ENCODE data around the gene COL15A1. TPM values are rescaled to one million over a fixed set of nuclear protein-coding genes. Genes with fewer than 3 reads are reported as not detected.

The COL15A1 gene
- total RNA-seq, 6 experiments from 2014 or later, result 0.07 to 0.58 (median 0.11) TPM; not detected in 2

DNA sequence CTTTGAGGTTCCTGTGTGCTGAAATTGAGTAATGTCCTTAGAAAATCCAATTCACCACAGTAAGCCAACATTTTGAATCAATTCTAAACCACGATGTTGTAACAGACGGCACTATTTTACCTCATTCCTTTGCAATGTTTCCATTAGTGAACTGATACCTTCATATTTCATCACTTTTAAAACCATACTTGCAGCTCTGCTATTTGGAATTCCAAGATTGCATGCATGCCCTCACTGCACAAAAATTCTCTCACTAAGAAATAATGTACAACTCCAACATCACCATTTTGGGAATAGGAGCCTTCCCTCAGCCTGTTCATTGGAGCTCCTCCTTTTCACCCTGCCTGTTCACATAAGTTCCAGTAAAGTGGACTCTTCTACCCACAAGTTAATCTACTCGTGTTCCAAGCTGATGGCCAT lies 86.4 kb downstream of the COL15A1 start:
- ATAC-seq, result no peak
- WGBS (ENCODE audit: insufficient coverage, low coverage, low lambda C conversion rate, missing lambda C conversion rate), result 24% methylated on average over 3 of the region's 3 CpGs
- no peaks in the 10 kb centered on the region for H3K27me3 ChIP-seq
- DNase-seq, result no peak
- H3K4me1 ChIP-seq, result no peaks in the 10 kb centered on the region
- no peak overlapping the region for H3K4me3 ChIP-seq
- H3K27ac ChIP-seq, result no peak overlapping the region
- intact Hi-C loops (cut with DNase I), result no loop called here
- no peaks in the 10 kb centered on the region for H3K9me3 ChIP-seq
- H3K36me3 ChIP-seq, result no peaks in the 10 kb centered on the region
- TF ChIP-seq, protein P1, sequence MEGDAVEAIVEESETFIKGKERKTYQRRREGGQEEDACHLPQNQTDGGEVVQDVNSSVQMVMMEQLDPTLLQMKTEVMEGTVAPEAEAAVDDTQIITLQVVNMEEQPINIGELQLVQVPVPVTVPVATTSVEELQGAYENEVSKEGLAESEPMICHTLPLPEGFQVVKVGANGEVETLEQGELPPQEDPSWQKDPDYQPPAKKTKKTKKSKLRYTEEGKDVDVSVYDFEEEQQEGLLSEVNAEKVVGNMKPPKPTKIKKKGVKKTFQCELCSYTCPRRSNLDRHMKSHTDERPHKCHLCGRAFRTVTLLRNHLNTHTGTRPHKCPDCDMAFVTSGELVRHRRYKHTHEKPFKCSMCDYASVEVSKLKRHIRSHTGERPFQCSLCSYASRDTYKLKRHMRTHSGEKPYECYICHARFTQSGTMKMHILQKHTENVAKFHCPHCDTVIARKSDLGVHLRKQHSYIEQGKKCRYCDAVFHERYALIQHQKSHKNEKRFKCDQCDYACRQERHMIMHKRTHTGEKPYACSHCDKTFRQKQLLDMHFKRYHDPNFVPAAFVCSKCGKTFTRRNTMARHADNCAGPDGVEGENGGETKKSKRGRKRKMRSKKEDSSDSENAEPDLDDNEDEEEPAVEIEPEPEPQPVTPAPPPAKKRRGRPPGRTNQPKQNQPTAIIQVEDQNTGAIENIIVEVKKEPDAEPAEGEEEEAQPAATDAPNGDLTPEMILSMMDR (IDR thresholded peaks at IDR 0.05), result no peak
- no peak for TF ChIP-seq POLR2A (IDR thresholded peaks at IDR 0.05)

DNA sequence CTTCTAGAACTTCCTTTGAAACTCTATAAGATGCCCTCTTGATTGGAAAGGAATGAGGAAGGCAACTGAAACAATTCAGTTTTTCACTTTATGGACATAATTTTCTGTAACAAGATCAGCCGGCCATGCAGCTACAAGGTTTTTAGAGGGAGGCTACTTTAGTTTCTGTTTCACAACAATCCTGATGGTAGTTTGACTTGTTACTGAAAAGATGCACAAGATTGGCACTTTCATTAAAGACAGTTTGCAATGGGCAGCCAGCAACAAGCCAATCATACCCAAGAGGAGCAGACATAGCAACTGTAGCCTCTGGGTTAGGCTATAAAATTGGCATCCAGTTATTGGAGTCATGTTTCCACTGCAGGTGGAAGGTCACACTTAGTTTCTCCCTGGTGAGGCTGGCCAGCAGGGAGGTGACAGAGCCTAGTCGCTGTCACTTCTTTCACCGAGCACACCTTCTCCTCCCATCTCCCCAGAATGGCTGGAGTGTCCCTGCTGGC lies 87.0 kb downstream of the COL15A1 start:
- no peak for ATAC-seq
- Histone ChIP-seq H3K9me3 (no peaks in the 10 kb centered on the region), H3K27ac (no peak overlapping the region), H3K36me3 (no peaks in the 10 kb centered on the region), H3K4me3 (no peak overlapping the region), H3K27me3 (no peaks in the 10 kb centered on the region), H3K4me1 (no peaks in the 10 kb centered on the region)
- DNase-seq, result no peak
- 93% methylated on average over 3 of the region's 3 CpGs for WGBS (ENCODE audit: insufficient coverage, low coverage, low lambda C conversion rate, missing lambda C conversion rate)
- TF ChIP-seq, protein P1 (IDR thresholded peaks at IDR 0.05), result no peak
- no peak for TF ChIP-seq POLR2A (IDR thresholded peaks at IDR 0.05)
- intact Hi-C loops (cut with DNase I), result no loop called here

DNA sequence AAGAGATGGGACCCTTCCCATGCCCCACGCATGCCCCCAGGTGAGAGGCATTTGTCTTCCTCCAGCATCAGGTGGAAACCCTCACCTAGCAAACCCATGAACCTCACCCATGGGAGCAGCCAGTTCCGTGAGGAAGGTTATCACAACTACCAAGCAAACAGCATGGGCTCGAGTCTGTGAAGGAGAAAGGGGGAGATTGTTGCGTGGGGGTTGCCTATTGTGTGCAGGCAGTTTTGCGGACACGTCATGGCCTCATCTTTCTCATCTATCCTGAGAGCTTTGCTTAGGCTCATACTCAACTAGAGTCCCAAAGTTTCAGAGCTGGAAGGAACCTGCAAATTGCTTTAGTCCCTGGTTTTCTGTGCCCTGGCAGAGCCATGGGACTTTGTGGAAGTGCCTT lies 87.6 kb downstream of the COL15A1 start:
- 75% methylated on average over 6 of the region's 6 CpGs for WGBS (ENCODE audit: insufficient coverage, low coverage, low lambda C conversion rate, missing lambda C conversion rate)
- intact Hi-C loops (cut with DNase I), result no loop called here
- H3K27me3 ChIP-seq, result no peaks in the 10 kb centered on the region
- no peaks in the 10 kb centered on the region for H3K9me3 ChIP-seq
- DNase-seq, result no peak
- no peak overlapping the region for H3K4me3 ChIP-seq
- no peak overlapping the region for H3K27ac ChIP-seq
- TF ChIP-seq, protein P1 (IDR thresholded peaks at IDR 0.05), result no peak
- no peak for TF ChIP-seq POLR2A (IDR thresholded peaks at IDR 0.05)
- no peaks in the 10 kb centered on the region for H3K4me1 ChIP-seq
- ATAC-seq, result no peak
- no peaks in the 10 kb centered on the region for H3K36me3 ChIP-seq

DNA sequence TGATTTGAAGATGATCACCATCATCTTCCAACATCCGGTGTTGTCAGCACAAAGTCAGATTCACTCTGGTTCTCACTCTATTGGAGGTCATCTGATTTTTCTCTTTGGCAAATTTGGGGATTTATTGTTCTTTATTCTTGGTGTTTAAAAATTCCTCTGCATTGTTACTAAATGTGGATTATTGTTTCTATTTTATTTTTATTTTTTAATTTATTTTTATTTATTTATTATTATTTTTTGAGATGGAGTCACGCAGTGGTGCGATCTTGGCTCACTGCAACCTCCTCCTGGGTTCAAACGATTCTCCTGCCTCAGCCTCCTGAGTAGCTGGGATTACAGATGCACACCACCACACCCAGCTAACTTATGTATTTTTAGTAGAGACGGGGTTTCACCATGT lies 88.3 kb downstream of the COL15A1 start:
- intact Hi-C loops (cut with DNase I), result no loop called here

More for the DNA sequence above, 88.3 kb downstream of the COL15A1 start:
- H3K9me3 ChIP-seq, result no peaks in the 10 kb centered on the region
- no peak for TF ChIP-seq POLR2A (IDR thresholded peaks at IDR 0.05)
- TF ChIP-seq, protein P1 (IDR thresholded peaks at IDR 0.05), result no peak
- H3K27me3 ChIP-seq, result no peaks in the 10 kb centered on the region
- DNase-seq, result no peak
- H3K4me3 ChIP-seq, result no peak overlapping the region
- H3K4me1 ChIP-seq, result no peaks in the 10 kb centered on the region
- H3K27ac ChIP-seq, result no peak overlapping the region
- ATAC-seq, result no peak
- 76% methylated on average over 5 of the region's 5 CpGs for WGBS (ENCODE audit: insufficient coverage, low coverage, low lambda C conversion rate, missing lambda C conversion rate)
- H3K36me3 ChIP-seq, result no peaks in the 10 kb centered on the region
